Stimulated activated CD4-positive, alpha-beta T cell treated with anti-CD3 and anti-CD28 coated beads, Interleukin-2, amount 100 ng/mL, for 48 hours (primary cell): ENCODE data around the gene UGT2A1.
"Not testable (repeated sequence)": the region's sequence is repeated elsewhere in the genome, so short reads cannot be mapped to it uniquely, and the experiment has no call there.

Experiments
- DNase-seq, 2 donors: peaks; one replicate each; pipeline ENCODE4 v3.0.0-alpha.2; 2020

Gene UGT2A1

DNA sequence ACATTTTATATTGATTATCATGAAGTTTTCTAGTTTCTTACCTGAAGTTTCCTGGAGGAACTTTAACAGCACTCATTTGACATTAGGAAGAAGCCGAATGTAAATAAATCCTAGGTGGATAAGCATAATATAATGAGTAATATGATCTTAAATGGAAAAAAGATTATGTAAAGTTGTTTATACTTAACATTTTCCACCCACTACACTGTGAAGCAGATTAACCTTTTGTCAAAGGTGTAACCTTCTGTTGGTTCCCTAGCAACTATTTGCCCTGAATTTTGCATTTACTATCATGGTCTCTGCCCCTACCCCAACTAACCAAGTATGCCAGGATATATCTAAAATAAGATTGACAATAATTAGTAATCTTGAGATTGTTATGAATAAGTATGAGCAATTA, at the start of gene UGT2A1:
UGT2A1 (minus strand) TSS at position 101 of the 400 bp plus-strand sequence. CDS start 5,603 bp downstream, outside the sequence.
- no peak for DNase-seq

DNA sequence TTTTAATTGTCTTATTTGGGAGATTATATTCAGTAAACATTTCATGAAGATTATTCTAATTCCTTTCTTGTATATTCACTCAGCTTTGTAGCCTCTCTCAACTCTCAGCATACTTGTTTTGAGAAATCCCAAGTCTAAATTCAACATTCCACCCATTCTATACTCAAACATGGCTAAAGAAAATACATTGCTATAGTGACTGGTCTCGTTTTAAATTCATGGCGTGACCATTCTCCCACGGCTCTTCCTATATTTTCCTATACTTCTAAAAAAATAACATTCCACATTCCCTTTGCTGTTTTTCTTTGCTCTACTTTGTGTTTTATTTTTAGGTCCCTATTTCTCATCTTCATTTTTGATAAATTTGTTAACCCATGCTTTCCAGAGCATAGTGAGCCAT, 49.2 kb upstream of the UGT2A1 start:
- DNase-seq, result no peak

DNA sequence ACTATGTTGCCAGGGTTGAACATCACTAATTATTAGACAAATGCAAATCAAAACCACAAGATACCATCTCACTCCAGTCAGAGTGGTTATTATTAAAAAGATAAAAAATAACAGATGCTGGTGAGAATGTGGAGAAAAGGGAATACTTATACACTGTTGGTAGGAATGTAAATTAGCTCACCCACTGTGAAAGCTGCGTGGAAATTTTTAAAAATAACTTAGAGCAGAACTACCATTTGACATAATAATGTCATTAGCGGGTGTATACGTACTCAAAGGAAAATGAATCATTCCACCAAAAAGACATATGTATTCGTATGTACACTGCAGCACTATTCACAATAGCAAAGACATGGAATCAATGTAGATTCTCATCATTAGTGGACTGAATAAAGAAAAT, 48.6 kb upstream of the UGT2A1 start:
- no peak for DNase-seq

DNA sequence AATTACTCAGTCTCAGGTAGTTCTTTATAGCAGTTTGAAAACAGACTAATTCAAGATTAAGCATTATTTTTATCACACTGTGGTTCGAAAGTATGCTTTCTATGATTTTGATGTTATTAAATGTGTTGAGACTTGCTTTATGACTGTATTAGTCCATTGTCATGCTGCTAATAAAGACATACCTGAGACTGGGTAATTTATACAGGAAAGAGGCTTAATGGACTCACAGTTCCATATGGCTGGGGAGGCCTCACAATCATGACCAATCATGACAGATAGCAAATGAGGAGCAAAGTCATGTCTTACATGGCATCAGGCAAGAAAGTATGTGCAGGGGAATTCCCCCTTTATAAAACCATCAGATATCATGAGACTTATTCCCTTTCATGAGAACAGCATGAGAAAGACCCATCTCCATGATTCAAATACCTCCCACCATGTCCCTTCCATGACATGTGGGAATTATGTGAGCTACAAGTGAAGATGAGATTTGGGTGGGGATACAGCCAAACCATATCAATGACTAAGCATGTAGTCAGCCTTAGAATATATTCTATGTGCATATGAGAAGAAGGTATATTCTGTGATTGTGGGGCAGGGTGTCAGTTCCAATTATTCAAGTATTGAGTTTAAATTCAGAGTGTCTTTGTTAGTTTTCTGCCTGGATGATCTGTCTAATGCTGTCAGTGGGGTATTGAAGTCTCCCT, 44.6 kb upstream of the UGT2A1 start:
- DNase-seq, result no peak

DNA sequence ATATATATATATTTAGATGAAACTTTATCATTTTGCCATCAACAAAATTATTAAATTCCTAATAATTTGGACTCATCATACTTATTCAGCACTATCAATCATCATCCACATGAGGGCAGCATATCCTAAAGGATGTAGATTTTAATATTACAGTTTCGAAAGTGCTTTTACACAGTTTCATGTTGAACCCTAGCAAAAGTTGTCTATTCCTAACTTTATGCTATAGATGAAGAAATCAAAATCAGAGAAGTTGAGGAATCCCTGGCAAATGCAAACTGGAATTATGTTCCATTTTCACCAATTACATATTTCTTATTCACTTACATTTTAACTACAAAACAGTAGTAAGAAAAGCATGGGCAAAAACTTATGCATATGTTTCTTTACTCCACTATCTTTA, 36.6 kb upstream of the UGT2A1 start:
- no peak for DNase-seq

DNA sequence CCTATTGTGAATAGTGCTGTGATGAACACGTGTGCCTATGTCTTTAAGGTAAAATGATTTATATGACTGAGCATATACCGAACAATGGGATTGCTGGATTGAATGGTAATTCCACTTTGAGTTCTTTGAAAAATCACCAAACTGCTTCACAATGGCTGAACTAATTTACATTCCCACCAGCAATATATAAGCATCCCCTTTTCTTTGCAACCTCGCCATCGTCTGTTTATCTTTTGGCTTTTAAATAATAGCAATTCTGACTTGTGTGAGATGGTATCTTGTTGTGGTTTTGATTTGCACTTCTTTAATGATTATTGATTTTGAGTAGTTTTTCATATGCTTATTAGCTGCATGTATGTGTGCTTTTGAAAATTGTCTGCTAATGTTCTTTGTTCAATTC, 31.8 kb upstream of the UGT2A1 start:
- DNase-seq, result no peak

DNA sequence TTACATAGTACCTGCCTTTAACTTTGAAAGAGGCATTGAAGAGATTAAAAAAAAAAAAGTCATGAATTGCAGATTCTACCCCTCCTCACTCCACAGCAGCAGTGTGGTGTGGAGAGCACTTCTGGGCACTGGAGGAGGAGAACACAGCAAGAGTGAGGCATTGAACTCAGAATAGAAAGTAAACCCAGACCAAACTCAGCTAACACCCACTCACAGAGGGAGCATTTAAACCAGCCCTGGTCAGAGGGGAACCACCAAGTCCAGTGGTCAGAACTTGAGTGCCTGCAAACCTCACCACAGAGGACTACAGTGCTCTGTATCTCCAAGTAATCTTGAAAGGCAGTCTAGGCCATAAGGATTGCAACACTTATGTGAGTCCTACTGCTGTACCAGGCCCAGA, 15.6 kb upstream of the UGT2A1 start:
- no peak for DNase-seq

DNA sequence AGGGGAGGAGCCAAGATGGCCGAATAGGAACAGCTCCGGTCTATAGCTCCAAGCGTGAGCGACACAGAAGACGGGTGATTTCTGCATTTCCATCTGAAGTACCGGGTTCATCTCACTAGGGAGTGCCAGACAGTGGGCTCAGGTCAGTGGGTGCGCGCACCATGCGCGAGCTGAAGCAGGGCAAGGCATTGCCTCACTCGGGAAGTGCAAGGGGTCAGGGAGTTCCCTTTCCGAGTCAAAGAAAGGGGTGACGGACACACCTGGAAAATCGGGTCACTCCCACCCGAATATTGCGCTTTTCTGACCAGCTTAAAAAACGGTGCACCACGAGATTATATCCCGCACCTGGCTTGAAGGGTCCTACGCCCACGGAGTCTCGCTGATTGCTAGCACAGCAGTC, 11.0 kb upstream of the UGT2A1 start:
- not testable (repeated sequence) for DNase-seq

DNA sequence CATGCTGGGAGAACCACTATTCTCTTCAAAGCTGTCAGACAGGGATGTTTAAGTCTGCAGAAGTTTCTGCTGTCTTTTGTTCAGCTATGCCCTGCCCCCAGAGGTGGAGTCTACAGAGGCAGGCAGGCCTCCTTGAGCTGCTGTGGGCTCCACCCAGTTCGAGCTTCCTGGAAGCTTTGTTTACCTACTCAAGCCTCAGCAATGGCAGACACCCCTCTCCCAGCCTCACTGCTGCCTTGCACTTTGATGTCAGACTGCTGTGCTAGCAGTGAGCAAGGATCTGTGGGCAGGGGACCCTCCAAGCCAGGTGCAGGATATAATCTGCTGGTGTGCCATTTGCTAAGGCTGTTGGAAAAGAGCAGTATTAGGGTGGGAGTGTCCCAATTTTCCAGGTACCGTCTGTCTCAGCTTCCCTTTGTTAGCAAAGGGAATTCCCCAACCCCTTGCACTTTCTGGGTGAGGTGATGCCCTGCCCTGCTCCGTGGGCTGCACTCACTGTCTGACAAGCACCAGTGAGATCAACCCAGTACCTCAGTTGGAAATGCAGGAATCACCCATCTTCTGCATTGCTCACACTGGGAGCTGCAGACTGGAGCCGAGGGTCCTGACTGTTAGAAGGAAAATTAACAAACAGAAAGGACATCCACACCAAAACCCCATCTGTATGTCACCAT, 8.2 kb upstream of the UGT2A1 start:
- DNase-seq, result not testable (repeated sequence)

DNA sequence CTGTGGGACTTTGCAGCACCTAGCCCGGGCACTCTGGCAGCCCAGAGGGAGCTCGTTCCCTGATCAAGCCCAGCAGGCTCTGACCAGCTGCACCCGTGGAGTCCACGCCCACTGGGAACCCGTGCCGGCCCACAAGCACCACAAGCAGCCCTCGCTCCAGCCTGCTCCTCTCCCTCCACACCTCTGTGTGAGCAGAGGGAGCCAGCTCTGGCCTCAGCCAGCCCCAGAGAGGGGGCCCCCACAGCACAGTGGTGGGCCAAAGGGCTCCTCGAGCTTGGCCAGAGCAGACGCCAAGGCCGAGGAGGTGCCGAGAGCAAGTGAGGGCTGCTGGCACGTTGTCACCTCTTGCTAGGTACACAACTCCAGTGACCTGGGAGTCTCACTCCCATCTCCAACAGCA, 5.1 kb upstream of the UGT2A1 start:
- no peak for DNase-seq

DNA sequence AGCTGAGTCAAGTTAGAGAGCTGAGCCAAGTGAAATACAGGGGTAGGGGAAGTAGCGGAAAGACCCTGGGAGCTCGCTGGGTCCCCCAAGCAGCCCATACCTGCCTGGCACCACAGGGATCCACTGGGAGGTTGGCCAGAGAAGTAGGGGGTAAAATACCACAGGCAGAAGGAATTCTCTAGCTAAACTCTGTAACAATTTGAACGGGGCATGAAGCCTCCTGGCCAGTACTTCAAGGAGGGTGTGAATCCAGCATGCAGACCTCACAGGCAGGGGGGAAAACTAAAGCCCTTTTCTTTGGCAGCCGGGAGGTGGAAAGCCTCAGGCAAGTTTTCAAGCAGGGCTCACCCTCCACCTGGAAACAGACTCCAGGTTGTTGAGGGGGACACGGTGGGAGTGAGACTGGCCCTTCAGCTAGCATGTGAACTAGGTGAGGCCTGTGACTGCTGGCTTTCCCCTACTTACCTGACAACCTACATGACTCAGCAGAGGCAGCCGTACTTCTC, 3.7 kb upstream of the UGT2A1 start:
- DNase-seq, result no peak

DNA sequence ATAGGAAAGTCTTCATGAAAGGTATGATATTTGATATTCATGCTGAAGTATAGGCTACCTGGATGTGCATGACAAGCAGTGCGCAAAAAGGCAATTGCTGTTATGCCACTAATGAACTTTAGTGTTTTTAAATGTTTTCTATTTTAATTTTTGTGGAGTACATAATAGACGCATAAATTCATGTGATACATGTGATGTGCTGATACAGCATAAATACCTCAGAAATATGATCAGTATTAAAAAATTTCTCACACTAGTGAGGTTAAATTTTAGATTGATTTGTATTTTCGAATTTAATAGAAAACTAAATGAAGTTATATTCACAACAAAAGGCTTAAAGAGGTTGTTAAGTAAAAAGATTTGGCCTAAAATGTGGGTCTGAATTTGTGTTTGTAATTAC, 2.2 kb downstream of the UGT2A1 start:
- DNase-seq, result no peak

DNA sequence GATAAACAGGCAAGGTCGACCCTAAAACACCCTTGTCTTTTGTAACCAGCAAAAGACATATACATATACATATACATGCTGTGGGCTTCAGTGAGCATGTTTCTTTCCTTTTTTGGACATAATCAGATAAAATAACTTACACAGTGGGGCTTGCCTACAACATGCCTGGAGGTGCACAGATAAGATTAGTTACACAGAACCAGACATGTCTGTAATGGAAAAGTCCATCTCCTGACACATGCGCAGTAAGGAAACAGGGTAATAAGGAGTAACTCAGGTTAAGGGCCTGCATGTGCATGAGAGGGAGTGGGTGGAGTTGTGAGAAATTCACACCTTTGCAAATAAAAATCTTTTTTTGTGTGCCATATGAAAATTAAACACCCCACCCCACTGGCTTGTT, 3.4 kb downstream of the UGT2A1 start:
- no peak for DNase-seq

DNA sequence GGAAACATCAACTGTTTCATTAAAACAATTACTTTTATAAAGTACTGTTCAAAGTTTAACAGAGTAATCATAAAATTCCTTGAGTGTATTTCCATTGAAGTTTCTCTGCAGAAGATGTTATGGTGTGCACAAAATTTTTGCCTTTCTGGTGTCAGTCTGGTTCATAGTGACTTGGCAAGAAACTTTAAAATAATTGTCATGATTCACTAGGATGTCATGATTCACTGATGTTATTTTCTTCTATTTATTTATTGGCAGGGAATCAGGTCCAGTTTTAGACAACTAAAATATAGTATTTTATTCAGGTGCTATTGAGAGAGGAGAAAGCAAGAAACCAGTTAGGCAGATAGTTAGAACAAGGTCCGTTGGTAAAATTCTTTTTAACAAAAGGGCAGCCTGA, 3.8 kb downstream of the UGT2A1 start:
- no peak for DNase-seq

DNA sequence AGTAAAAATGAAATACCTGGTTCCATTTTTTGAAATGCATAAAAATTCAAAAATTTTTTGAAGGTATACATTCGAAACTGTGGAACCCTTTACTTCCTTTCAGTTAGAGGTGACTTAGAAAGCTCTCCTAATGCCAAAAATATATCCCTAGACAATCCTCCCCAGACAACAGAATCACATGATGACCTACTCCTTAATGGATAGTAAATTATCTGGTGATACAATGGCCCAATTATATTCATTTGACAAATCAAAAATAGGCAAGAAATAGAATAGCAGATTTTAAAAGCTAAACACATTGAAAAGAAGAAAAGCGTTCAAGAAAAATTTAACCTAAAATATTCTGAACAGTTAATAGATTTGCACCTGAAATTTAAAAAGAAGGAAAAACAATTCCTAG, 10.1 kb downstream of the UGT2A1 start:
- DNase-seq, result no peak

DNA sequence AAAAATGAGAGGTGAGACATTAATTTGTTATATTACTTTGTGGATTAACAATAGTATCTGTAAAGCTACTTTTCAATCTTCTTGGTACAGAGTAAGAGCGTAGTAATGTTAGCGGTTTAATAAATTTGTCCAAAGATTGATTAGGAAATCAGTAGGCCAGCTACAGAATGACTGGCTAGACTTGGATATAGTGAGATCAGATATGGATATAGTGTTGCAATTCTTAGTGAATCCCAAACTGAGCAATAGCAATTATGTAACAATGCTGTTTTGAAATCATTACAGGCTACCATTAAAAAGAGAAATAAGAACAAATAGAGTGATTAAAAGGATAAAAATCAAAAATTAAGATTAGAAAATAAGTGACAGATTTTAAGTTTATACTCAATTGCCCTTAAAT, 12.8 kb downstream of the UGT2A1 start:
- no peak for DNase-seq

DNA sequence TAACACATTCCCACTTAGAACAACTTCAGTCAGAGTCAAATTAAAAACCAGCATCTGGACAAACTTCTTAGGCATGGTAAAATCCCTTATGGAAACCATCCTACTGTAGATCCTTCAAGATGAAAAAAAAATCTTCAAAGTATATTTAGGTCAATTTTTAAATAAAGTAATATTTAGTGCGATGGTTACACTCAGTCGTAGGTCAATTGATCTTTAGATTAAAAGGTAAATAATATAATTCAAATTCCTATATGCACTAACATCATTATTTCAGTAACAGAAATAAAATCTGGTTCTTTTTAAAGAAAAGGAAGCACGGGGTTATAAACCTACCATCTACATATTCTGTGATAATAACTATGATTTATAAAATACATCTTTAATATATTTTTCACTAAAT, 13.5 kb downstream of the UGT2A1 start, which contains the start of gene UGT2A2:
UGT2A2 (minus strand) TSS at position 101 of the 400 bp plus-strand sequence; CDS start at position 99, 2 bp downstream.
- no peak for DNase-seq

DNA sequence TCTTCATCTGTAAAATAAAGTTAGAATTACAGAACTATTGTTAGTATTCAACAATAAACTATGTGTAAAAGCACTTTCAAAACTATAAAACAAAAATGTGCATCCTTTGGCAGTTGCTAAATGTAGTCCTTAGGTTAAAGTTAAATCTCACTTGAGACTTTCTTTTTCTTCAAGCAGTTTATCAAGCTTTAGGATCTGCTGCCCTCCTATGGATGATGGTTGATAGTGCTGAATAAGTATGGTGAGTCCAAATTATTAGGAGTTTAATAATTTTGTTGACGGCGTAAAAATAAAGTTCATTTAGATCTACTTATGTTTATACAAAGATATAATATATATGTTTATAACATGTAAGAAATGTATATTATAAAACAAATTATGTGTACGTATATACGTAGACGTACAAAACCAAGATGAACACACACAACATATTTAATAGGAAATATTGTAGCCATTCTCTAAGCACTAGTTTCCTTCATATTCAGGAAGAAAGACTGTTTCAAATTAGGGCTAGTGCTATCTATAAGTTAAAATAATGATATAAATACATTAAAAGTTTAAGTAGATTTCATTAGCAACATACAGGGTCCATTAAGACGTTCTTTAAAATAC, 35.9 kb downstream of the UGT2A1 start:
- DNase-seq, result no peak

DNA sequence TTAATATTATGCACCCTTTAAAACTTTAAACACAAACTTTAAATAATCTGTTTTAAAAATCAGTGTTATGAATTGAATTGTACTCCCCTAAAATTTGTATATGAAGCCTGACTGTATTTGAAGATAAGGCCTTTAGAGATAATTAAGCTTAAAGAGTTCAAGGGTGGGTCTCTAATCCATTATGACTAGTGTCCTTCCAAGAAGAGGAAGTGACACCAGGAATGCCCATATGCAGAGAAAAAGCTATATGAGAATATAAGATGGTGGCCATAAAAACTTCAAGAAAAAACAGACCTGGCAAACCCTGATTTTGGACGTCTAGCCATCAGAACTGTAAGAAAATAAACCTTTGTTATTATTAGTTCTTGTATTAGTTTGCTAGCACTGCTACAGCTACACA, 42.6 kb downstream of the UGT2A1 start:
- no peak for DNase-seq

DNA sequence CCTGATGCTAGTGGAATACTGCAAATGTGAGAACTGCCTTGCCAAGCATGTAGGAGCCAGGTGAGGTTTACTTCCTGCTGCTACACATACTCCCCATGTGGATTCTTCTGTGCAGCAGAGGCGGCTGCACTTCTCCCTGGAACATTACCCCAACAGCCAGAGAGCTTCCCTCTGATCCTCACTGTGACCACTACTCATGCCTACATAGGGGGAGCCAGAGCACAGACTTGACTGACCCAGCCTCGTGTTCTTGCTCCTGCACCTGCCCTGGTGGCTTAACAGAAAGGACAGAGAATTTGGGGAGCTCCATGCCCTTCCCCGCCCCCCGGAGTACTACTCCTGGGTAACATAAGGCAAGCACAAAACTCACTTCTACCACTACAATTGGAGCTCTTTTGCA, 52.0 kb downstream of the UGT2A1 start:
- DNase-seq, result no peak

DNA sequence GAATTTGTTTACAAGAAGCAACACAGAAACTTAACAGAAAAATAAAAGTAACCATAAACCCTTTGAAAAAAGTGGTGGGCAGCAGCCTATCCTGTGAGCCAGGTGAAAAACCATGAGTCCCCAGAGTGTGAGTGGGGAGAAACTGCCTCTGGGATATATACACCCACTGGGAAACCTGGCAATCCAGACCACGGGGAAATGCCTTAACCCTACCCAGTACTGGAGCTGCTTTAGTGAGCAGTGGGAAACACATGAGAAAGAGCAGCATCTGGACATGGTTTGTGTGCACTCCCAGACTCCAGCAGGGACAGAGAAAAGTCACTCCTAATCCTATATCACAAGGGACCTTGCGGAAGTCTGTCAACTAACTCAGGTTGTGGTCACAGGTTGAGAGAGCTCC, 53.0 kb downstream of the UGT2A1 start:
- DNase-seq, result no peak

DNA sequence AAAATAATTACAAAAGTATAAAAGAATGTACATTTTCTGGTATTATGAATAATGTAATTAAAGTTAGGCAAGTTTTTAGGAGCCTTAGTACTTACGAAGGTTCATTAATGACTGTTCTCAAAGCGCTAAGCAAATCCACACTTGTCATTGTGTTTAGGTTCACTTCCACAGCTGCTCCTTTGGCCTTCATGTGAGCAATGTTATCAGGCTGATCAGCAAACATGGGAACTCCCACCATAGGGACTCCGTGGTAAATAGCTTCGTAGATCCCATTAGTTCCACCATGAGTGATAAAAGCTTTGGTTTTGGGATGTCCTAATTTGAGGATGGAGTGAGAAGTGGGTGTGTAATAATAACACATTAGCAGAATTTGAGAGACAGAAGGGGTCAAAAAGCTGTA, 58.7 kb downstream of the UGT2A1 start:
- no peak for DNase-seq

DNA sequence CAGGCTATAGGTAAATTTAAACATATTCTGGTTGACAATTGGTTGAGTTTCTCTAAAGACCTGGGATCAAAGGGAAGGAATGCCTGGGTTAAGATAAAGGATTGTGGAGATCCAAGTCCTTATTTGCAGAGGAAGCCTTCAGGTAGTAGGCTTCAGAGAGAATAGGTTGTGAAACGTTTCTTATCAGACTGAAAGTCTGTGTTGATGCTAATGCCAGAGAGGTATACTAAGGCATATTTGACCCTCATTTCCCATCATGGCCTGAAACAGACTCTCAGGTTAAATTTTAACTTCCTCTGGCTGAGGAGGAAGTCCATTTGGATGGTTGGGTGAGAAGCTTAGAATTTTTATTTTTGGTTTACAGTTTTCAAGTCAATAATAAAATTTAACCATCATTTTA, 61.7 kb downstream of the UGT2A1 start:
- DNase-seq, result no peak

DNA sequence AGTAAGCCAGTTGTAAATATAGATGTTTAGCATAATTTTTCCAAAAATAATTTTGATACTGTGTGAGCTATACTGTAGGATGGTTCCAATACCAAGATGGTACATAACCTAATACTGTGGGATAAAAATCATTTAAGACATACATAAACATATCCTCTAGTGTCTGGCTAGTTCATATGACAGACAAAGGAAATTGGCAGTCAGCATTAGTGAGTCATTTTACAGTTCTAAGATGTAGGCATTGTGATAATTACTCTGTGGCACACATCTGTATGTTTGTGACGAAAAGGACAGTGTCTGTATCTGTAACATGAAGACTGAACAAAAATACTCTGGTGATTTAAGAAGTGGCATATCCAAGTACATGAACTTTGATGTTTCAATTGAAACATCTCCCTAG, 63.2 kb downstream of the UGT2A1 start:
- no peak for DNase-seq
